Smooth muscle cell (in vitro differentiated cells): ENCODE results near the gene SON. TPM values are rescaled to one million over a fixed set of nuclear protein-coding genes. Genes with fewer than 3 reads are reported as not detected.
A peak's percentile ranks its signal among the peaks of the same experiment; 100 is the strongest.

ENCODE experiments used
- DNase-seq: peaks from one replicate; lab custom pipeline; 2025; ENCODE audit not compliant: unreplicated experiment; lab: John Stamatoyannopoulos, UW
- H2AFZ ChIP-seq: fragments of 200-600 bp; sonication (generic); 2 replicates; pipeline ENCODE4 v1.6.0; 2016; ENCODE audit warnings: antibody characterized with exemption, low read depth, mild to moderate bottlenecking
- H3F3A ChIP-seq: fragments of 200-600 bp; sonication (generic); 2 replicates; pipeline ENCODE4 v1.6.0; 2017; ENCODE audit warnings: antibody characterized with exemption, low read depth
- H3K27ac ChIP-seq: fragments of 200-600 bp; sonication (generic); 2 replicates; pipeline ENCODE4 v1.5.1; 2016; ENCODE audit warnings: low read depth, mild to moderate bottlenecking
- H3K27me3 ChIP-seq: fragments of 200-600 bp; sonication (generic); 2 replicates; pipeline ENCODE4 v1.6.1; 2016; ENCODE audit warnings: low read depth, mild to moderate bottlenecking
- H3K36me3 ChIP-seq: fragments of 200-600 bp; sonication (generic); 2 replicates; pipeline ENCODE4 v1.5.1; 2016; ENCODE audit warnings: low read depth
- H3K4me1 ChIP-seq: fragments of 200-600 bp; sonication (generic); 2 replicates; pipeline ENCODE4 v1.5.1; 2016; ENCODE audit warnings: low read depth
- H3K4me2 ChIP-seq: fragments of 200-600 bp; sonication (generic); 2 replicates; pipeline ENCODE4 v1.6.0; 2016; ENCODE audit warnings: mild to moderate bottlenecking
- H3K4me3 ChIP-seq: fragments of 200-600 bp; sonication (generic); 2 replicates; pipeline ENCODE4 v1.5.1; 2016; ENCODE audit warnings: mild to moderate bottlenecking
- H3K79me2 ChIP-seq: fragments of 200-600 bp; sonication (generic); 2 replicates; pipeline ENCODE4 v1.6.0; 2016; ENCODE audit warnings: low read depth, mild to moderate bottlenecking
- H3K9ac ChIP-seq: fragments of 200-600 bp; sonication (generic); 2 replicates; pipeline ENCODE4 v1.6.0; 2016; ENCODE audit warnings: low read depth
- H3K9me3 ChIP-seq: fragments of 200-600 bp; sonication (generic); replicated peaks from 2 replicates; pipeline ENCODE4 v1.5.1; 2016; ENCODE audit warnings: low read depth
- H4K20me1 ChIP-seq: fragments of 200-600 bp; sonication (generic); 2 replicates; pipeline ENCODE4 v1.6.0; 2016; ENCODE audit warnings: low read depth
- WGBS: methylation state at CpG from one replicate; pipeline ENCODE4 v1.1.7; 2016; ENCODE audit warnings: low lambda C conversion rate; 5-methylcytosine and 5-hydroxymethylcytosine counted together
- polyA plus RNA-seq: library from polyadenylated mRNA; unstranded; fragments of >200 nt; fragmentation: Nextera tagmentation; extraction: Ambion mirVana; gene quantifications from 2 replicates; pipeline ENCODE4 v1.2.1, GENCODE V29; 2016
- total RNA-seq: library from RNA; depleted of rRNA; stranded (reverse); fragments of >200 nt; gene quantifications from 2 replicates; pipeline ENCODE4 v1.2.3, GENCODE V29; 2014
- TF ChIP-seq, protein P1 (sequence below): fragments of 200-600 bp; sonication (generic); IDR thresholded peaks from 2 replicates; pipeline ENCODE4 v1.5.1; 2017; ENCODE audit warnings: borderline replicate concordance, mild to moderate bottlenecking, antibody characterized with exemption; ENCODE audit not compliant: insufficient read depth, poor library complexity, severe bottlenecking

SON gene
- total and polyA plus RNA-seq, 2 experiments from 2014 or later, result 164 to 286 TPM

- Histone ChIP-seq H3K9me3 (no peaks in the 10 kb centered on the region), H2AFZ (peak overlapping the region; percentile 76), H3K36me3 (peaks cover 6% of the 10 kb centered on the region), H3K9ac (peak overlapping the region; percentile 89), H3K27me3 (no peaks in the 10 kb centered on the region), H4K20me1 (no peaks in the 10 kb centered on the region), H3K79me2 (peaks cover 36% of the 10 kb centered on the region), H3K27ac (peak overlapping the region; percentile 80), H3K4me1 (peaks cover 14% of the 10 kb centered on the region), H3F3A (peaks cover 10% of the 10 kb centered on the region), H3K4me2 (peak overlapping the region; percentile 90), H3K4me3 (peak overlapping the region; percentile 84)
- TF ChIP-seq, protein P1, sequence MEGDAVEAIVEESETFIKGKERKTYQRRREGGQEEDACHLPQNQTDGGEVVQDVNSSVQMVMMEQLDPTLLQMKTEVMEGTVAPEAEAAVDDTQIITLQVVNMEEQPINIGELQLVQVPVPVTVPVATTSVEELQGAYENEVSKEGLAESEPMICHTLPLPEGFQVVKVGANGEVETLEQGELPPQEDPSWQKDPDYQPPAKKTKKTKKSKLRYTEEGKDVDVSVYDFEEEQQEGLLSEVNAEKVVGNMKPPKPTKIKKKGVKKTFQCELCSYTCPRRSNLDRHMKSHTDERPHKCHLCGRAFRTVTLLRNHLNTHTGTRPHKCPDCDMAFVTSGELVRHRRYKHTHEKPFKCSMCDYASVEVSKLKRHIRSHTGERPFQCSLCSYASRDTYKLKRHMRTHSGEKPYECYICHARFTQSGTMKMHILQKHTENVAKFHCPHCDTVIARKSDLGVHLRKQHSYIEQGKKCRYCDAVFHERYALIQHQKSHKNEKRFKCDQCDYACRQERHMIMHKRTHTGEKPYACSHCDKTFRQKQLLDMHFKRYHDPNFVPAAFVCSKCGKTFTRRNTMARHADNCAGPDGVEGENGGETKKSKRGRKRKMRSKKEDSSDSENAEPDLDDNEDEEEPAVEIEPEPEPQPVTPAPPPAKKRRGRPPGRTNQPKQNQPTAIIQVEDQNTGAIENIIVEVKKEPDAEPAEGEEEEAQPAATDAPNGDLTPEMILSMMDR, result no peak
- DNase-seq, result peak; percentile 38
- WGBS, result 1% methylated on average over 56 of the region's 57 CpGs
These were observed 45.1 kb downstream of the SON start for GRCh38 chr21:33587792-33588484.

DNA sequence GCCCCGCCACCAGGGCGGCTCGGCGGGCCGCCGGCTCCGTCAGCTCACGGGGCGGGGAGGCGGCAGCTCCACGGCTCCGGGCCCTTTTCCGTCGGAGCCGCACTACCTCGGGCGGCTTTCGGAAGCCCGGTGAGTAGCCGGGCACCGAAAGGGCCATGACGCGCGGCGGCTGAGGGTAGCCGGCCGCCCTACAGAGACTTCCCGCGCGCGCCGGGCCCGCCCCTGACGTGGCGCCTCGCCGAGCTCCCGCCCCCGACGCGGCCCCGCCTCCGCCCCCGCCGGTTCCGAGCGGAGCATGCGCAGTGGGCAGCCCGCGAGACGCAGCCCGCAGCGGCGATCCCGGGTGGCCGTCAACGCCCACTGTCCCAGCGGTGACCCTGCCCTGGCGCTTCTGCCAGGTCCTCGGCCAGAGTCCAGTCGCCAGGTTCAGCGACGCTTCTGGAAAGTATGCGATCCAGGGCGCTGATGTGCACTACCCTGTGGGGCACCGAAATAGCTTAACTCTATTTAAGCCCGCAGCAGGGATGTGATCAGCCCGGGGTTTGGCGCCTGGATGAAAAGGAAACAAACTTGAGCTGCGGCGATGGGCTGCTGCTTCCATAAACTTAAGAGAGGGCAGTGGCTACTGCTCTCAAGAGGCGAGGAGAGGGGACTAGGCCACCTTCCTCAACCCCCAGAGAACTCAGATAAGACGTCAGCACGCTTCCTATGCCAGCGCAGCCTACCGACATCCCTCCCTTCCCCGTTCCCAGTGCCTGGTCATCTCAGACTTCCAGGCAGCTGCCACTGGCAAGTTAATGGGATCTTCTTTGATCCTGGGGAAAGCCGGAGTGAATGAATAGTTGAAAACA is 45.9 kb downstream of the SON start, which contains the start of gene DONSON:
DONSON (minus strand) TSS at position 200 of the 851 bp plus-strand sequence; CDS start at position 157, 43 bp downstream.
- no peaks in the 10 kb centered on the region for H3K27me3 ChIP-seq
- 1% methylated on average over 39 of the region's 78 CpGs for WGBS
- H3K4me3 ChIP-seq, result peak within 1 kb of the TSS; percentile 84
- TF ChIP-seq, protein P1, result peak; percentile 4
- peak; percentile 83 for DNase-seq
- H3K9me3 ChIP-seq, result no peaks in the 10 kb centered on the region
- H3K4me2 ChIP-seq, result peak within 1 kb of the TSS; percentile 90
- no peaks in the 10 kb centered on the region for H4K20me1 ChIP-seq
- peak within 1 kb of the TSS; percentile 80 for H3K27ac ChIP-seq
- peak within 1 kb of the TSS; percentile 80 for H2AFZ ChIP-seq
- peaks cover 6% of the 10 kb centered on the region for H3K36me3 ChIP-seq
- H3F3A ChIP-seq, result peaks cover 10% of the 10 kb centered on the region
- peak within 1 kb of the TSS; percentile 89 for H3K9ac ChIP-seq
- peaks cover 36% of the 10 kb centered on the region for H3K79me2 ChIP-seq
- H3K4me1 ChIP-seq, result peaks cover 14% of the 10 kb centered on the region

DNA sequence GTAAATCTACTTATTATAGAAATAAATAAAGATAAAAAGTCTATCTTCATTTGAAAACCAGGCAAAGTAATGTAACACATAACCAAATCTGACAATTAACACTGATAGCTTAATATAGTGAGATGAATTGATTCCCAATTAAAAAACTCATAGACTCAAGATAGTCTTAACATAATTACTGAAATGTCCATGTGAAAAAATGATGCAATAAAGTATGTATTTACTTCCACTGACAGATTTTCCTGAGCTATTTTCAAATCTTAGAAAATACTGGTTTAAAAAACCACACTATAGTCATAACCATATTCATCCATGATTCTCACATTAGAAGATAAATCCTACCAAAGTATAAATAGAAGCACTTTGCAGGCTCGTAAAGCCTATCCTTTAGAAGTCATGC is 55.2 kb downstream of the SON start:
- no peaks in the 10 kb centered on the region for H4K20me1 ChIP-seq
- DNase-seq, result no peak
- H3K27ac ChIP-seq, result no peak overlapping the region
- peaks cover 28% of the 10 kb centered on the region for H3K36me3 ChIP-seq
- no peak overlapping the region for H3K9ac ChIP-seq
- no peaks in the 10 kb centered on the region for H3F3A ChIP-seq
- H3K27me3 ChIP-seq, result no peaks in the 10 kb centered on the region
- H3K4me1 ChIP-seq, result no peaks in the 10 kb centered on the region
- H3K4me3 ChIP-seq, result no peak overlapping the region
- TF ChIP-seq, protein P1, result no peak
- H3K79me2 ChIP-seq, result no peaks in the 10 kb centered on the region
- H3K4me2 ChIP-seq, result no peak overlapping the region
- 96% methylated on average over 1 of the region's 1 CpG for WGBS
- H2AFZ ChIP-seq, result no peak overlapping the region
- no peaks in the 10 kb centered on the region for H3K9me3 ChIP-seq
